ENCODE data around the gene PLG.
"Not testable (repeated sequence)": the region's sequence is repeated elsewhere in the genome, so short reads cannot be mapped to it uniquely, and the experiment has no call there.

The PLG gene

DNA sequence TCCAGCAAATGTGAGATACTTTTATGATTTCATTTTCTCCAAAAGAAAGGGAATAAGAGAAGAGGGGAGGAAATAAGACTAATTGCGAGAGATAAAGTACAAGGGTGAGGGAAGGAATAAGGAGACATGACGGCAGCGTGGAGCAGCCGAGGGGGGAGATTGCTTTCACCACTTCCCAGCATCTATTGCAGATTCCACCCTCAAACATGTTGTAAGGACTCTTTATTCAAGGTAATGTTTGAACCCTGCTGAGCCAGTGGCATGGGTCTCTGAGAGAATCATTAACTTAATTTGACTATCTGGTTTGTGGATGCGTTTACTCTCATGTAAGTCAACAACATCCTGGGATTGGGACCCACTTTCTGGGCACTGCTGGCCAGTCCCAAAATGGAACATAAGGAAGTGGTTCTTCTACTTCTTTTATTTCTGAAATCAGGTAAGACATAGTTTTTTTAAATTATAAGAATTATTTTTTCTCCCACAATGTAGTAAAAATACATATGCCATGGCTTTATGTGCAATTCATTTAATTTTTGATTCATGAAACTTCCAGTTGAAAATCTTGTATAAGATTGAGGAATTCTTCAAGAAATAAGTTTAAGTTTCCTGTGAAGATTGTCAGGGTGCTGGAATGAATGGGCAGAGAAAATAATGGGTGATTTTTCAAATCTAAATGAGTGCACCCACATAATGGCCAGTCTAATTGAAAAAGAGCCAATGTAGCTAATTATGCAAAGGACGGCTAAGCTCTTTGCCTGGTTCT, at the start of gene PLG:
Gene PLG (plus strand): TSS at position 327 of the 763 bp plus-strand sequence. CDS start 61 bp downstream, at position 388.
- H3K9ac ChIP-seq (ENCODE audit: low read length); H3K4me3 ChIP-seq (ENCODE audit: low read length); H3K36me3 ChIP-seq (ENCODE audit: control insufficient read depth, insufficient read depth, low read length); H3K27ac ChIP-seq (ENCODE audit: low read depth, low read length); H3K4me1 ChIP-seq (ENCODE audit: control insufficient read depth, insufficient read depth, low read length); H3K27me3 ChIP-seq (ENCODE audit: control insufficient read depth, insufficient read depth, low read length): not testable (repeated sequence)

GRCh38 chr6:160659562-160659961, 42.5 kb upstream of the PLG start:
- Histone ChIP-seq H3K27ac (ENCODE audit: low read depth, low read length) (no peak overlapping the region), H3K9ac (ENCODE audit: low read length) (no peak overlapping the region)

DNA sequence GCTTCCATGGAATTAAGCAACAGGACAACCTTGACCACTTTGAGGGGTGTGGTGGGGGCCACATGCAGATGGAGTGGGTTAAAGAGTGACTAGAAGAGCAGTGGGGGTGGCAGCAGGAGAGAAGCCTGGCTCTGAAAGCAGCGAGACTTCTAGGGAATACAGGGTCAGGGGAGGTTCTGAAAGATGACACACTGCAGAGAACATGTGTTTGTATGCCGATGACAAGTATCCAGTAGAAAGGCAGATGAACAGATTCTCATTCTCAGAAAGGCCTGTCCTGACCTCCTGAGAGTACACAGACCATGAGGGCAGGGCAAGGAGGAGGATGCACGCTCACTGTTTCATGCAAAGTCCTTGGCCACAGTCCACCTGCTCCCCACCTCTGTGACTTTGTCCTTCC, 40.8 kb upstream of the PLG start:
- Histone ChIP-seq H3K4me1 (ENCODE audit: control insufficient read depth, insufficient read depth, low read length) (no peaks in the 10 kb centered on the region), H3K27ac (ENCODE audit: low read depth, low read length) (no peak overlapping the region), H3K36me3 (ENCODE audit: control insufficient read depth, insufficient read depth, low read length) (no peaks in the 10 kb centered on the region), H3K4me3 (ENCODE audit: low read length) (no peak overlapping the region), H3K9ac (ENCODE audit: low read length) (no peak overlapping the region), H3K27me3 (ENCODE audit: control insufficient read depth, insufficient read depth, low read length) (no peaks in the 10 kb centered on the region)

More at GRCh38 chr6:160659562-160659961, 42.5 kb upstream of the PLG start:
- Histone ChIP-seq H3K4me1 (ENCODE audit: control insufficient read depth, insufficient read depth, low read length) (no peaks in the 10 kb centered on the region), H3K36me3 (ENCODE audit: control insufficient read depth, insufficient read depth, low read length) (no peaks in the 10 kb centered on the region), H3K4me3 (ENCODE audit: low read length) (no peak overlapping the region), H3K27me3 (ENCODE audit: control insufficient read depth, insufficient read depth, low read length) (no peaks in the 10 kb centered on the region)

DNA sequence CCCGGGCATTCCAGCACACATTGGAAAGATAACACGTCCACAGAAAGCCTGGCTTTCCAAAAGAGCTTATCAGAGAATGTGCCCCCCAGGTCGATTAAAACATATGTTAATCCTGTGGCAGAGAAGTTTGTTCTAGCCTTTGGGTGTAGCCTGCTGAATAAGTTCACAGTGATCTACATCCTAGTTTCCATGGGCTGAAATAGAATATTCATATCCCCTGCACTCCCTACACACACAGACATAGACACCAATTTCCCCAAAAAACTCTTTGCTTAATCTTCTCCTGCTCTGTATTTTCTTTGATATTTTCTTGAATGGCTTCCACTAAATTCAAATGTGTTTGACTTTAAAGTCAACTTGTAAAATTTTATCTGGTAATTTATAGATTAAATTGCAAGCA, 39.6 kb upstream of the PLG start:
- Histone ChIP-seq H3K4me1 (ENCODE audit: control insufficient read depth, insufficient read depth, low read length) (no peaks in the 10 kb centered on the region), H3K4me3 (ENCODE audit: low read length) (no peak overlapping the region), H3K36me3 (ENCODE audit: control insufficient read depth, insufficient read depth, low read length) (no peaks in the 10 kb centered on the region), H3K9ac (ENCODE audit: low read length) (no peak overlapping the region), H3K27me3 (ENCODE audit: control insufficient read depth, insufficient read depth, low read length) (no peaks in the 10 kb centered on the region), H3K27ac (ENCODE audit: low read depth, low read length) (no peak overlapping the region)

- Histone ChIP-seq H3K27ac (ENCODE audit: low read depth, low read length) (no peak overlapping the region), H3K9ac (ENCODE audit: low read length) (no peak overlapping the region), H3K4me3 (ENCODE audit: low read length) (no peak overlapping the region), H3K36me3 (ENCODE audit: control insufficient read depth, insufficient read depth, low read length) (no peaks in the 10 kb centered on the region), H3K4me1 (ENCODE audit: control insufficient read depth, insufficient read depth, low read length) (no peaks in the 10 kb centered on the region), H3K27me3 (ENCODE audit: control insufficient read depth, insufficient read depth, low read length) (no peaks in the 10 kb centered on the region)
Observed at GRCh38 chr6:160662842-160663241, 39.2 kb upstream of the PLG start.

DNA sequence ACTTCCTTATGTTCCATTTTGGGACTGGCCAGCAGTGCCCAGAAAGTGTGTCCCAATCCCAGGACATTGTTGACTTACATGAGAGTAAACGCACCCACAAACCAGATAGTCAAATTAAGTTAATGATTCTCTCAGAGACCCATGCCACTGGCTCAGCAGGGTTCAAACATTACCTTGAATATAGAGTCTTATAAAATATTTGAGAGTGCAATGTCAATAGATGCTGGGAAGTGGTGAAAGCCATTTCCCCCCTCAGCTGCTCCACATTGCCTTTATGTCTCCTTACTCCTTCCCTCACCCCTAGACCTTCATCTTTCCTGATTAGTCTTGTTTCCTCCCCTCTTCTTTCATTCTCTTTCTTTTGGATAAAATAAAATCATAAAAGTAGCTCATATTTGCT, 37.8 kb upstream of the PLG start, which contains the start of gene LPA:
Gene LPA (minus strand): TSS at position 78 of the 400 bp plus-strand sequence. CDS start 61 bp downstream, at position 17.
- H3K4me3 ChIP-seq (ENCODE audit: low read length); H3K27me3 ChIP-seq (ENCODE audit: control insufficient read depth, insufficient read depth, low read length); H3K27ac ChIP-seq (ENCODE audit: low read depth, low read length); H3K9ac ChIP-seq (ENCODE audit: low read length); H3K36me3 ChIP-seq (ENCODE audit: control insufficient read depth, insufficient read depth, low read length); H3K4me1 ChIP-seq (ENCODE audit: control insufficient read depth, insufficient read depth, low read length): not testable (repeated sequence)

DNA sequence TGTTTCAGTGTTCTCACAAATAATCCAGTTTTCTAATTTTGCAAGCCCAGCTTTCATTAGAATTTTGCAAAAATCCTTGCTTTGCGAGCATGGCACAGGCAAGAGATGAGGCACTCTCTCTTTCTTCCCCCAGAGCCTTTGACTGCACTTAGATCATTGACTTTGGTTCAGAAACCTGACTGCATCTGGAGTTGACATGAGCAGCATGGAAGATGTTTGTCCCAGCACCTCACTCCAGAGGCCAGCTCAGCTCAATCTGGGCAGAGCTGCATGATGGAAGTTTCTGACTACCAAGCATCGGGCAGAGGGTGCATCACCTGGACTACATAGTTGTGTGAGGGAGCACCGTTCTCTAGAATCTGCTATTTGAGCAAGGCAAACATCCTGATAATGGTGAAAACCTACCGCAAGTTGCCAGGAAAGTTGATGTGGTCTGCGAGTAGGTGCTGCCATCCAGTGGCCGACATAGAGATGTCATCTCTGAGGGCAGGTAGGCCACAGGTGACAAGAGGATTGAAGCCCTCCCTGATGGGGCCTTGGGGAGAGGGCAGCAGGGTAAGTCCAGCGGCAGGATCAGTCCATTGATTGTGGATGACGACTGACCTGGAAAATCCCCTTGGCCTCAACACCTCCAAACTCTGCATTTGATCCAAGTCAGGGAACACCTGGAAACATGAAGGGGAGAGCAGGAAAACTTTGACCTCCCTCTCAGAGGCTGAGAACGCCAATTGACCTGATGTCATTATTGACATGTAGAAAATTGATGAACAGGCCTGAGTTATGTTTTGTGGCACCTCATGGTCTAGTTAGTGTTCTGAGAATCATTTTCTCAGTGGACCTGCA, 34.2 kb upstream of the PLG start:
- Histone ChIP-seq H3K4me1 (ENCODE audit: control insufficient read depth, insufficient read depth, low read length) (no peaks in the 10 kb centered on the region), H3K27me3 (ENCODE audit: control insufficient read depth, insufficient read depth, low read length) (no peaks in the 10 kb centered on the region), H3K27ac (ENCODE audit: low read depth, low read length) (no peak overlapping the region), H3K4me3 (ENCODE audit: low read length) (no peak overlapping the region), H3K9ac (ENCODE audit: low read length) (no peak overlapping the region), H3K36me3 (ENCODE audit: control insufficient read depth, insufficient read depth, low read length) (no peaks in the 10 kb centered on the region)

- Histone ChIP-seq H3K36me3 (ENCODE audit: control insufficient read depth, insufficient read depth, low read length) (no peaks in the 10 kb centered on the region), H3K27ac (ENCODE audit: low read depth, low read length) (no peak overlapping the region), H3K4me1 (ENCODE audit: control insufficient read depth, insufficient read depth, low read length) (no peaks in the 10 kb centered on the region), H3K27me3 (ENCODE audit: control insufficient read depth, insufficient read depth, low read length) (no peaks in the 10 kb centered on the region), H3K4me3 (ENCODE audit: low read length) (no peak overlapping the region), H3K9ac (ENCODE audit: low read length) (no peak overlapping the region)
Observed at GRCh38 chr6:160668589-160668988, 33.5 kb upstream of the PLG start.

DNA sequence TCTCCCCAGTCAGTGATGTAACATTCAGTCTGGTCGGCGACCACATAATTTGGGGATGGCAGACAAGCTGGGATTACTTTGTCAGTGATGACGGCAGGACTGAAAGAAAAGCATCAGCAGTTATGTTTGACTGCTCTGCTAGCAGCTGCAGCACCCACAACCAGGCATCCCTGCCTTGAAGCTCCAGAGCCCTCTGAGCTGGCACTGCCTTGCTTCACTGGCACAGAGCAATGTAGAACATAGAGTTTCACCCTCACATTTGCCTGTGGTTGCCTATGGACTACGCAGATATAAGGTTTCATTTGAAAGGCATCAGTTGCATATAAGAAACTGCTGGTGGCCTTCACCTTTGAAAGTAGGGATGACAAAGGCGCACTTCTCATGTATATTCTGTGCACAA, 25.6 kb upstream of the PLG start:
- H3K9ac ChIP-seq (ENCODE audit: low read length); H3K4me3 ChIP-seq (ENCODE audit: low read length); H3K27ac ChIP-seq (ENCODE audit: low read depth, low read length); H3K27me3 ChIP-seq (ENCODE audit: control insufficient read depth, insufficient read depth, low read length); H3K4me1 ChIP-seq (ENCODE audit: control insufficient read depth, insufficient read depth, low read length); H3K36me3 ChIP-seq (ENCODE audit: control insufficient read depth, insufficient read depth, low read length): not testable (repeated sequence)

DNA sequence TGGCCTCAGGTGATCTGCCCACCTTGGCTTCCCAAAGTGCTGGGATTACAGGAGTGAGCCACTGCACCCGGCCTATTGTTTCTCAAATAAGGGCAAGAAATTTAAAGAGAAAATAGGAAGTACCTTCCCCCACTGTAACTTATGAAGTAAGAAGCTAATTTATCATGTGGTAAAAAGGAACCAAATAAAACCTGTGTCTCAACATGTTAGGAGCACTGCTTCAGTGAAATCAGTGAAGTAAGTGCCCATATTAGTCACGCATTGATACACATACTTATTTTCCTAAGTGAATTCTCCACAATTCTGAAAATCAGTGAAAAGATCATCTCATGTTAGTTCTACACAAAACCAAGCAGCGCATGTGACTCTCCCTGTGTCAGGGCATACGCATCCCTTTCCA, 23.8 kb upstream of the PLG start:
- Histone ChIP-seq H3K4me3 (ENCODE audit: low read length) (no peak overlapping the region), H3K4me1 (ENCODE audit: control insufficient read depth, insufficient read depth, low read length) (no peaks in the 10 kb centered on the region), H3K27ac (ENCODE audit: low read depth, low read length) (no peak overlapping the region), H3K36me3 (ENCODE audit: control insufficient read depth, insufficient read depth, low read length) (no peaks in the 10 kb centered on the region), H3K9ac (ENCODE audit: low read length) (no peak overlapping the region), H3K27me3 (ENCODE audit: control insufficient read depth, insufficient read depth, low read length) (no peaks in the 10 kb centered on the region)

- no peak overlapping the region for H3K27ac ChIP-seq (ENCODE audit: low read depth, low read length)
- no peak overlapping the region for H3K4me3 ChIP-seq (ENCODE audit: low read length)
- no peaks in the 10 kb centered on the region for H3K36me3 ChIP-seq (ENCODE audit: control insufficient read depth, insufficient read depth, low read length)
- no peak overlapping the region for H3K9ac ChIP-seq (ENCODE audit: low read length)
- no peaks in the 10 kb centered on the region for H3K27me3 ChIP-seq (ENCODE audit: control insufficient read depth, insufficient read depth, low read length)
- no peaks in the 10 kb centered on the region for H3K4me1 ChIP-seq (ENCODE audit: control insufficient read depth, insufficient read depth, low read length)
Observed at GRCh38 chr6:160678744-160679401, 23.2 kb upstream of the PLG start.

DNA sequence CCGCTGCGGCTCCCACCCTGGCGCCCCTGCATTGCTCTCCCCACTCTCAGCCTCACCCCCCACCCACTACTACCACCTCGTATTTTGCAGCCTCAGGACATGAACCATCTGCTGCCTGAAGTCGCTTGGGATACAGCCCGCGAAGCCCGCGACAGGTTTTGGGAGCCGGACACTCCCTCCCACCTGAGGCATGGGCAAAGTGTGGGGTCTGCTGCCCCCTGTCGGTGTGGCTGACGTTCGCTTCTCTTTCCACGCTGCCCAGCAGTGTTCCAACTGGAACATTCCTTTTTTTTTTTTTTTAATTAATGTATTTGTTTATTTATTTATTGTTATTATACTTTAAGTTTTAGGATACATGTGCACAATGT, 22.7 kb upstream of the PLG start:
- Histone ChIP-seq H3K27ac (ENCODE audit: low read depth, low read length) (no peak overlapping the region), H3K4me3 (ENCODE audit: low read length) (no peak overlapping the region), H3K36me3 (ENCODE audit: control insufficient read depth, insufficient read depth, low read length) (no peaks in the 10 kb centered on the region), H3K27me3 (ENCODE audit: control insufficient read depth, insufficient read depth, low read length) (no peaks in the 10 kb centered on the region), H3K9ac (ENCODE audit: low read length) (no peak overlapping the region), H3K4me1 (ENCODE audit: control insufficient read depth, insufficient read depth, low read length) (no peaks in the 10 kb centered on the region)
